HepG2 (cell line): ENCODE data around the gene FRMD8. TPM values are rescaled to one million over a fixed set of nuclear protein-coding genes. Genes with fewer than 3 reads are reported as not detected.
A peak's percentile ranks its signal among the peaks of the same experiment; 100 is the strongest.

ENCODE experiments used
- ATAC-seq: fragments of 200-7000 bp; cut with Tn5 transposase; 3 replicates; pipeline ENCODE4 v1.9.1; 2020; ENCODE audit warnings: mild to moderate bottlenecking, moderate library complexity
- BruUV-seq: library from RNA; stranded (reverse); fragments of 400-500 nt; replicated peaks from 2 replicates; lab custom pipeline; 2021; lab: Mats Ljungman, UMichigan
- CTCF ChIA-PET: fragments of 300-600 bp; formaldehyde crosslinking; extraction: SDS; loops from one replicate; lab custom pipeline; 2021; ENCODE audit warnings: low total read pairs, inconsistent platforms, low intra/inter-chr PET ratio; lab: Yijun Ruan, JAX
- POLR2A ChIA-PET: fragments of 350-600 bp; sonication (Branson Sonifier 250); formaldehyde crosslinking; loops from one replicate; lab custom pipeline; 2020; ENCODE audit warnings: antibody characterized with exemption, inconsistent platforms; lab: Yijun Ruan, JAX
- DNase-seq: peaks from one replicate; pipeline ENCODE4 v3.0.0-alpha.2; 2015; ENCODE audit warnings: low spot score
- FAIRE-seq: peaks from 3 replicates; lab custom pipeline; 2011; peaks lifted over from hg19 to GRCh38; lab: Jason Lieb, UNC
- H2AFZ ChIP-seq: one replicate; pipeline ENCODE4 v1.6.1; 2011; ENCODE audit warnings: low read length, inconsistent platforms
- H3K27ac ChIP-seq: fragments of 300-600 bp; 3 replicates; pipeline ENCODE4 v1.8.0; 2011; ENCODE audit warnings: mixed run types, mild to moderate bottlenecking, mixed read lengths, low read length, inconsistent platforms; ENCODE audit not compliant: insufficient read depth; ENCODE audit errors: extremely low read length
- H3K27me3 ChIP-seq, 2 experiments: fragments of 200-600 bp in 1 of 2; 2 replicates in 1 of 2; 3 replicates in 1 of 2; pipeline versions ENCODE4 v1.6.0 to v1.8.0; 2011; ENCODE audit warnings: low read length in 2 of 2, mild to moderate bottlenecking in 2 of 2, moderate library complexity in 2 of 2, inconsistent platforms in 1 of 2; ENCODE audit not compliant: insufficient read depth in 2 of 2, control insufficient read depth in 1 of 2
- H3K36me3 ChIP-seq, 2 experiments: fragments of 200-600 bp in 1 of 2; replicated peaks in 1 of 2; 2 replicates in 1 of 2; 3 replicates in 1 of 2; pipeline versions ENCODE4 v1.5.1 to v1.8.0; 2011; ENCODE audit warnings: low read length in 2 of 2, inconsistent platforms in 1 of 2; ENCODE audit not compliant: insufficient read depth in 2 of 2, control insufficient read depth in 1 of 2
- H3K4me1 ChIP-seq: 2 replicates; pipeline ENCODE4 v1.5.1; 2012; ENCODE audit warnings: low read length, inconsistent platforms; ENCODE audit not compliant: insufficient read depth
- H3K4me2 ChIP-seq: 2 replicates; pipeline ENCODE4 v1.6.0; 2011; ENCODE audit warnings: low read depth, low read length, inconsistent platforms
- H3K4me3 ChIP-seq, 3 experiments: fragments of 200-600 bp in 1 of 3; sonication (generic), shearing (Covaris generic) in 1 of 3; replicated peaks in 1 of 3; 2 replicates each; pipeline ENCODE4 v1.5.1; 2011 to 2016; ENCODE audit warnings: low read length in 3 of 3, inconsistent platforms in 2 of 3, low read depth in 2 of 3, mild to moderate bottlenecking in 2 of 3, control low read depth in 1 of 3, mixed read lengths in 1 of 3; ENCODE audit not compliant: insufficient read depth in 1 of 3
- H3K79me2 ChIP-seq: one replicate; pipeline ENCODE4 v1.6.1; 2011; ENCODE audit warnings: low read length, inconsistent platforms; ENCODE audit not compliant: insufficient read depth
- H3K9ac ChIP-seq: 2 replicates; pipeline ENCODE4 v1.6.0; 2011; ENCODE audit warnings: mild to moderate bottlenecking, low read depth, low read length, inconsistent platforms; ENCODE audit not compliant: insufficient read depth
- H3K9me3 ChIP-seq: 2 replicates; pipeline ENCODE4 v1.5.1; 2012; ENCODE audit warnings: mild to moderate bottlenecking, low read length
- H4K20me1 ChIP-seq: 2 replicates; pipeline ENCODE4 v1.6.0; 2011; ENCODE audit warnings: inconsistent platforms, mild to moderate bottlenecking, low read length, moderate library complexity; ENCODE audit not compliant: insufficient read depth
- ATM ChIP-seq: fragments of 450-650 bp; IDR thresholded peaks from 2 replicates; pipeline ENCODE4 v1.7.1; 2017; ENCODE audit warnings: mild to moderate bottlenecking, borderline replicate concordance
- FOXP1 ChIP-seq, 2 experiments: fragments of 450-650 bp in 1 of 2; IDR thresholded peaks; 2 replicates each; pipeline ENCODE4 v1.6.1; 2017 to 2018; ENCODE audit warnings: antibody characterized with exemption in 1 of 2
- HMG20A ChIP-seq: IDR thresholded peaks from 2 replicates; pipeline ENCODE4 v1.6.1; 2016; ENCODE audit warnings: borderline replicate concordance
- HNRNPUL1 ChIP-seq: fragments of 200-400 bp; formaldehyde crosslinking; IDR thresholded peaks from 2 replicates; pipeline ENCODE4 v1.6.1; 2017; ENCODE audit warnings: low read depth, mild to moderate bottlenecking, low read length, moderate library complexity
- MEF2D ChIP-seq: sonication (generic); formaldehyde crosslinking; IDR thresholded peaks from 2 replicates; pipeline ENCODE4 v1.5.1; 2020; ENCODE audit warnings: mild to moderate bottlenecking, missing genetic modification reagents
- MYNN ChIP-seq: sonication (generic); formaldehyde crosslinking; IDR thresholded peaks from 2 replicates; pipeline ENCODE4 v1.4.0; 2020; ENCODE audit warnings: mild to moderate bottlenecking, low read depth, missing genetic modification reagents
- NFIB ChIP-seq: sonication (generic); formaldehyde crosslinking; IDR thresholded peaks from 2 replicates; pipeline ENCODE4 v1.9.0; 2021; ENCODE audit warnings: missing genetic modification reagents, mild to moderate bottlenecking, borderline replicate concordance
- NR1H2 ChIP-seq: sonication (generic); formaldehyde crosslinking; IDR thresholded peaks from 2 replicates; pipeline ENCODE4 v1.8.1; 2022; ENCODE audit warnings: low read depth, missing genetic modification reagents, borderline replicate concordance
- PBX2 ChIP-seq: IDR thresholded peaks from 2 replicates; pipeline ENCODE4 v1.6.1; 2016; ENCODE audit warnings: control low read depth
- RXRB ChIP-seq: IDR thresholded peaks from 2 replicates; pipeline ENCODE4 v1.6.1; 2016; ENCODE audit warnings: borderline replicate concordance, missing genetic modification reagents, missing compliant biosample characterization
- TOE1 ChIP-seq: sonication (generic); formaldehyde crosslinking; IDR thresholded peaks from 2 replicates; pipeline ENCODE4 v1.4.0; 2020; ENCODE audit warnings: mild to moderate bottlenecking, missing genetic modification reagents
- UBTF ChIP-seq: sonication (generic); formaldehyde crosslinking; IDR thresholded peaks from 2 replicates; pipeline ENCODE4 v1.4.0; 2020; ENCODE audit warnings: mild to moderate bottlenecking, missing genetic modification reagents
- ZBTB44 ChIP-seq: sonication (generic); formaldehyde crosslinking; IDR thresholded peaks from 2 replicates; pipeline ENCODE4 v1.4.0; 2020; ENCODE audit warnings: missing genetic modification reagents
- ZFX ChIP-seq: sonication (generic); formaldehyde crosslinking; IDR thresholded peaks from 2 replicates; pipeline ENCODE4 v1.4.0; 2020; ENCODE audit warnings: mild to moderate bottlenecking, low read depth, missing genetic modification reagents, moderate library complexity
- ZNF501 ChIP-seq: sonication (generic); formaldehyde crosslinking; IDR thresholded peaks from 2 replicates; pipeline ENCODE4 v1.5.1; 2020; ENCODE audit warnings: mild to moderate bottlenecking, moderate library complexity, missing genetic modification reagents
- ZNF713 ChIP-seq: sonication (generic); formaldehyde crosslinking; IDR thresholded peaks from 2 replicates; pipeline ENCODE4 v1.4.0; 2020; ENCODE audit warnings: mild to moderate bottlenecking, missing genetic modification reagents
- ZNF776 ChIP-seq: sonication (generic); formaldehyde crosslinking; IDR thresholded peaks from 2 replicates; pipeline ENCODE4 v1.4.0; 2020; ENCODE audit warnings: mild to moderate bottlenecking, missing genetic modification reagents
- ZSCAN31 ChIP-seq: sonication (generic); formaldehyde crosslinking; IDR thresholded peaks from 2 replicates; pipeline ENCODE4 v1.5.0; 2020; ENCODE audit warnings: low read depth, mild to moderate bottlenecking, missing genetic modification reagents
- WGBS: methylation state at CpG from one replicate; pipeline ENCODE4 v1.1.6; 2017; ENCODE audit warnings: low lambda C conversion rate; 5-methylcytosine and 5-hydroxymethylcytosine counted together
- in situ Hi-C: cut with HindIII; loops from 2 replicates; pipeline ENCODE4 v1.10.0; 2017; ENCODE audit warnings: low pct_unique_long_range_greater_than_20kb; ENCODE audit not compliant: extremely low pct_ligation_motif_present
- intact Hi-C: fragments of 100-400 bp; cut with micrococcal nuclease; formaldehyde crosslinking; loops from one replicate; pipeline ENCODE4 v1.10.0; 2022; ENCODE audit not compliant: unreplicated experiment
- polyA plus RNA-seq, 8 experiments: library from polyadenylated mRNA; depleted of rRNA in 3 of 8; stranded (reverse) in 7 of 8; unstranded in 1 of 8; fragments of >200 nt; fragmentation: Illumina TruSeq in 4 of 8; extraction: Trizol in 4 of 8; gene quantifications; 2 replicates each; pipeline versions ENCODE4 v1.2.1 to v1.2.3, GENCODE V29; 2011 to 2016; ENCODE audit warnings: low read depth in 4 of 8, missing spikeins in 1 of 8, mixed read lengths in 1 of 8; ENCODE audit not compliant: insufficient read depth in 1 of 8
- total RNA-seq, 5 experiments: library from RNA; depleted of rRNA; stranded (reverse); fragments of >200 nt; fragmentation: Illumina TruSeq; extraction: Trizol; gene quantifications; 2 replicates each; pipeline ENCODE4 v1.2.3, GENCODE V29; 2016; ENCODE audit warnings: low read depth in 1 of 5

FRMD8 gene
- total and polyA plus RNA-seq, 2 of the 13 experiments (the other 11 are each of a cell fraction or from before 2014, with no cell fraction given): 5.8 to 20.6 TPM

- peak; percentile 3; the same call in 1 of the 2 replicates for TF ChIP-seq TOE1 (CRISPR knock-in tag)
Measured at GRCh38 chr11:65382804-65383368, 3.6 kb upstream of the FRMD8 start (continued).

- BruUV-seq: no TSS peak
- DNase-seq: peak; percentile 87
- Histone ChIP-seq H3K27ac (peak overlapping the region; percentile 26), H3K79me2 (no peaks in the 10 kb centered on the region), H3K4me2 (peak overlapping the region; percentile 95), H3K27me3 (no peaks in the 10 kb centered on the region; a peak in 1 of 5 replicates), H3K36me3 (no peaks in the 10 kb centered on the region), H3K9ac (no peak overlapping the region), H2AFZ (no peak overlapping the region), H3K4me3 (peak overlapping the region in 1 of 3 experiments; percentile 34; a peak in 2 of 6 replicates), H3K9me3 (no peaks in the 10 kb centered on the region), H3K4me1 (peaks cover 89% of the 10 kb centered on the region), H4K20me1 (no peaks in the 10 kb centered on the region)
- FAIRE-seq: peak; percentile 89
- ChIA-PET CTCF (no interaction called here), POLR2A (interaction anchor here (0.6 to 16.8 kb wide), 15 partner anchors 13 to 146 kb away, joined by 3 to 433 read pairs (median 3); partner anchors contain the start of genes MALAT1 and NEAT1)
- intact Hi-C loops: loop anchor here (2.0 kb wide), 2 partner anchors 17 to 33 kb away; no protein-coding TSS in a partner anchor
- in situ Hi-C loops: loop anchor here (5.0 kb wide), 1 partner anchor 34 kb away; no protein-coding TSS in a partner anchor
- no peak for ATAC-seq
- 4% methylated on average over 6 of the region's 6 CpGs for WGBS
- 0 out of 2 replicates have a peak, but pooled peaks have one; percentile 10 for TF ChIP-seq UBTF (CRISPR knock-in tag)
- no peak for TF ChIP-seq FOXP1 (IDR thresholded peaks at IDR 0.05)
- TF ChIP-seq FOXP1 (CRISPR knock-in tag; IDR thresholded peaks at IDR 0.05): peak; percentile 20; the same call in 1 of the 2 replicates
- no peak for TF ChIP-seq MYNN (CRISPR knock-in tag)
- TF ChIP-seq ZNF713: no peak
- no peak for TF ChIP-seq PBX2
- TF ChIP-seq NFIB (CRISPR knock-in tag): no peak
- TF ChIP-seq ZNF501 (CRISPR knock-in tag): no peak
- TF ChIP-seq RXRB (CRISPR knock-in tag): peak; percentile 52; the same call in 1 of the 2 replicates
- TF ChIP-seq NR1H2 (CRISPR knock-in tag): no peak
- TF ChIP-seq ATM: no peak
- TF ChIP-seq ZFX (CRISPR knock-in tag): no peak
- TF ChIP-seq ZSCAN31 (CRISPR knock-in tag): no peak
- no peak for TF ChIP-seq MEF2D (CRISPR knock-in tag)
- TF ChIP-seq ZBTB44: no peak
- no peak for TF ChIP-seq ZNF776 (CRISPR knock-in tag)
- TF ChIP-seq HMG20A: peak; percentile 70; the same call in 1 of the 2 replicates
- no peak for TF ChIP-seq HNRNPUL1
Measured at GRCh38 chr11:65383778-65384177, 2.7 kb upstream of the FRMD8 start.
